ENCODE results near the gene NDOR1. TPM values are rescaled to one million over a fixed set of nuclear protein-coding genes. Genes with fewer than 3 reads are reported as not detected.

Gene NDOR1
- total RNA-seq, 2 experiments from 2014 or later, result 27.7 to 30.0 TPM

DNA sequence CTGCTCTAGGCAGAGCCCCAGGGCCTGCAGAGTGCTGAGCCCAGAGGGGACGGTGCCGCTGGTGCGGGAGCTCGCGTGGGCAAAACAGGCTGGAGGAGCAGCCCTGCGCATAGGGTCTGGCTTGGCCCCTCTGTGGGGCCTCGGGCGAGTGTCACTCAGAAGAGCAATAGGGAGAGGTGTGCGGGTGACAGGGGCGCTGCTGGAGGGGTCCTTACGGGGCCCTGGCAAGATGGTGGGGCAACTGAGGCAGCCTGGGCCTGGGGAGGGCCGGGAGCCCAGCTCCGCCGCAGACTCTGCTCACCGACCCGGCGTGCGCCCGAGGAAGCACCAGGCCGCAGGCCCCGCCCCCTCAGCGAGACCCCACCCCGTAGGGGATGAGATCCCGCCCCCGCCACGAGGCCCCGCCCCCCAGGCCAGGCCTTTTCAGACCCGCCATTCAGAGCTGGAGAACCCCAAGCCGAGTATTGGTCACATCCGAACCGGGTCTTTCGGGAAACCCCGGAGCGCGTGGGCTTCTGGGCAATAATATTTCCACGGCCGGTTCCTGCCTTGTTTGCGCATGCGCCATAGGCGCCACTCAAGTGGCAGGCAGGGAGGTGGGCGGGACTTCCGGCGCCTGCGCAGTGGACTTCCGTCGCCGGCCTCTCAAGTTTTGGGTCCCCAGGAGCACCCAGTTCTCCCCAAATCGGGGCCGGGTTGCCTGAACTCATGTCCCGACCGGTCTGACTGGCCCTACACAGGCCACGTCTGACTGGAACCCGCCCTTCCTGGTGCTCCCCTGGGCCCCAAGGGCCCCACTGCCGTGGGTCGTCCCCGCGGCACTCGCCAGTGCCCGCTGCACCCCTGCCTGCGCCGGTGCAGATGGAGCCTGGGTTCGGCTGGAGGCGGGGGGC, 17.8 kb downstream of the NDOR1 start:
- POLR2A ChIA-PET, result interaction anchor here (0.6 to 8.2 kb wide), 18 partner anchors 8 to 497 kb away, joined by 3 to 97 read pairs (median 6); partner anchors contain the start of genes ANAPC2, DPP7, MAN1B1 and NDOR1
- CTCF ChIA-PET, result interaction anchor here (0.6 to 3.3 kb wide), 12 partner anchors 14 to 177 kb away, joined by 3 to 21 read pairs (median 4); partner anchors contain the start of genes ANAPC2, NPDC1, SSNA1 and TOR4A
- peaks cover 27% of the 10 kb centered on the region for H3K4me1 Mint-ChIP-seq
- peak; percentile 99 for DNase-seq
- peak overlapping the region; percentile 74 for H3K4me3 Mint-ChIP-seq
- peak overlapping the region; percentile 79 for H3K27ac Mint-ChIP-seq
- no peaks in the 10 kb centered on the region for H3K27me3 Mint-ChIP-seq
- no peaks in the 10 kb centered on the region for H3K36me3 Mint-ChIP-seq (ENCODE audit: low read depth)
- H3K9me3 Mint-ChIP-seq, result no peaks in the 10 kb centered on the region

- peak within 1 kb of the TSS; percentile 79 for H3K27ac Mint-ChIP-seq
- peak within 1 kb of the TSS; percentile 74 for H3K4me3 Mint-ChIP-seq
- peak; percentile 69 for DNase-seq
- POLR2A ChIA-PET, result interaction anchor here (0.7 to 8.2 kb wide), 14 partner anchors 12 to 686 kb away, joined by 3 to 97 read pairs (median 6); partner anchors contain the start of genes ANAPC2, MAN1B1, NDOR1 and NELFB
- no peaks in the 10 kb centered on the region for H3K36me3 Mint-ChIP-seq (ENCODE audit: low read depth)
- peaks cover 27% of the 10 kb centered on the region for H3K4me1 Mint-ChIP-seq
- H3K9me3 Mint-ChIP-seq, result no peaks in the 10 kb centered on the region
- CTCF ChIA-PET, result interaction anchor here (0.7 to 3.3 kb wide), 11 partner anchors 12 to 157 kb away, joined by 3 to 21 read pairs (median 3); partner anchors contain the start of genes MAN1B1, TMEM210 and TUBB4B
- H3K27me3 Mint-ChIP-seq, result no peaks in the 10 kb centered on the region
Measured at GRCh38 chr9:137224830-137225694, 19.6 kb downstream of the NDOR1 start, which contains the start of gene CYSRT1. TSS of gene CYSRT1 (plus strand) at chr9:137225174. CDS start at chr9:137225622, 448 bp downstream.

GRCh38 chr9:137225699-137226331, 20.3 kb downstream of the NDOR1 start:
- Mint-ChIP-seq H3K4me1 (peaks cover 27% of the 10 kb centered on the region), H3K9me3 (no peaks in the 10 kb centered on the region), H3K4me3 (peak overlapping the region; percentile 24), H3K27me3 (no peaks in the 10 kb centered on the region), H3K36me3 (ENCODE audit: low read depth) (no peaks in the 10 kb centered on the region), H3K27ac (peak overlapping the region; percentile 79)
- ChIA-PET CTCF (interaction anchor here (0.9 to 3.2 kb wide), 14 partner anchors 11 to 179 kb away, joined by 3 to 18 read pairs (median 5); partner anchors contain the start of genes ANAPC2, MAN1B1, SSNA1 and TPRN), POLR2A (interaction anchor here (1.2 to 8.2 kb wide), 8 partner anchors 11 to 140 kb away, joined by 3 to 97 read pairs (median 8); partner anchors contain the start of genes MAN1B1, NDOR1, NELFB and TMEM203)
- DNase-seq, result no peak

DNA sequence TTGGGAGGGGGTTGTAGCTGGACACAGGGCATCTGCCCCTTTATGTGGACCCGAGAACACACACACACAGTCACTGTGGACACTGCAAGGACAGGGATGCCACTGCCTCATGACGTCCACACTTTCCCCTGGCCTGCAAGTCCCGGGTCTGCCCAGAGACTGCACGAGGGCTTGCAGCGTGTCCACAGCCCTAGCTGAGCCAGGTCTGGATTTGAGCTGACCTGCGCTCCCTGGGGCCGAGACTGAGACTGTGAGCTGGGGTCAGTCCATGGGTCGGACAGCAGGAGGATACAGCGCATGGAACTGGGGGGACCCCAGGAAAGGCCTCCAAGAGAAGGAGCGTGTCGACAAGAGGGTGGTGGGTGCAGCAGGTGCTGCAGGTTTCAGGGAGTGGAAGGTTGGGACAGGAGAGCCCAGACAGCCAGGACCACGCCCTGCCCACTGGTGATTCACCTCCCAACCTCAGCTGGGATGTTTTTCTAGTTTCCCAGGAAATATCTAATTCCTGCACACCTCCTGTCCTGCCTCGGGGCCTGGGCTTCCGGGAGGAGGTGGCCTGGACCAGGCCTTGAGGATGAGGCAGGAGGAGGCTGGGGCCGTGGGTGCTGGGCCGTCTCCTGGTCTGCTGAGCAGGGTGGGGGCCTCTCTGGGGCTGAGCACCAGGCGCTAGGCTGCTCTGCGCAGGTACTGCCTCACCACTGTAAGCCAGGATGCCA, 21.0 kb downstream of the NDOR1 start:
- POLR2A ChIA-PET, result interaction anchor here (1.3 to 6.5 kb wide), 8 partner anchors 14 to 140 kb away, joined by 3 to 63 read pairs (median 5); partner anchors contain the start of genes MAN1B1, NDOR1, TMEM203 and TUBB4B
- Mint-ChIP-seq H3K4me3 (no peak overlapping the region), H3K27ac (no peak overlapping the region), H3K27me3 (no peaks in the 10 kb centered on the region), H3K36me3 (ENCODE audit: low read depth) (no peaks in the 10 kb centered on the region), H3K9me3 (no peaks in the 10 kb centered on the region), H3K4me1 (peaks cover 27% of the 10 kb centered on the region)
- DNase-seq, result no peak
- CTCF ChIA-PET, result interaction anchor here (0.9 to 3.2 kb wide), 14 partner anchors 10 to 180 kb away, joined by 3 to 18 read pairs (median 6); partner anchors contain the start of genes ANAPC2, SSNA1, TPRN and TUBB4B

- Mint-ChIP-seq H3K36me3 (ENCODE audit: low read depth) (no peaks in the 10 kb centered on the region), H3K4me1 (peaks cover 27% of the 10 kb centered on the region), H3K27ac (no peak within 1 kb of the TSS), H3K4me3 (no peak within 1 kb of the TSS), H3K27me3 (no peaks in the 10 kb centered on the region), H3K9me3 (no peaks in the 10 kb centered on the region)
- ChIA-PET POLR2A (interaction anchor here (1.1 to 6.5 kb wide), 6 partner anchors 13 to 140 kb away, joined by 3 to 63 read pairs (median 4); partner anchors contain the start of genes NDOR1, TMEM203 and TUBB4B), CTCF (interaction anchor here (0.9 to 3.2 kb wide), 16 partner anchors 10 to 181 kb away, joined by 3 to 18 read pairs (median 6); partner anchors contain the start of genes ANAPC2, MAN1B1, SSNA1 and TPRN)
- peak; percentile 85 for DNase-seq
Measured at GRCh38 chr9:137227054-137227852, 21.8 kb downstream of the NDOR1 start, which contains the start of gene RNF224. TSS of gene RNF224 (plus strand) at chr9:137227502. CDS start at chr9:137228336, 834 bp downstream.

- DNase-seq, result no peak
- H3K27me3 Mint-ChIP-seq, result no peaks in the 10 kb centered on the region
- H3K4me3 Mint-ChIP-seq, result no peak overlapping the region
- ChIA-PET CTCF (interaction anchor here (1.0 to 3.2 kb wide), 13 partner anchors 9 to 160 kb away, joined by 3 to 18 read pairs (median 6); partner anchors contain the start of genes ANAPC2, MAN1B1, SSNA1 and TPRN), POLR2A (interaction anchor here (1.1 to 6.5 kb wide), 5 partner anchors 12 to 140 kb away, joined by 3 to 63 read pairs (median 4); partner anchors contain the start of gene TUBB4B)
- H3K27ac Mint-ChIP-seq, result no peak overlapping the region
- no peaks in the 10 kb centered on the region for H3K36me3 Mint-ChIP-seq (ENCODE audit: low read depth)
- no peaks in the 10 kb centered on the region for H3K9me3 Mint-ChIP-seq
- H3K4me1 Mint-ChIP-seq, result peaks cover 24% of the 10 kb centered on the region
Measured at GRCh38 chr9:137227853-137228505, 22.5 kb downstream of the NDOR1 start.

DNA sequence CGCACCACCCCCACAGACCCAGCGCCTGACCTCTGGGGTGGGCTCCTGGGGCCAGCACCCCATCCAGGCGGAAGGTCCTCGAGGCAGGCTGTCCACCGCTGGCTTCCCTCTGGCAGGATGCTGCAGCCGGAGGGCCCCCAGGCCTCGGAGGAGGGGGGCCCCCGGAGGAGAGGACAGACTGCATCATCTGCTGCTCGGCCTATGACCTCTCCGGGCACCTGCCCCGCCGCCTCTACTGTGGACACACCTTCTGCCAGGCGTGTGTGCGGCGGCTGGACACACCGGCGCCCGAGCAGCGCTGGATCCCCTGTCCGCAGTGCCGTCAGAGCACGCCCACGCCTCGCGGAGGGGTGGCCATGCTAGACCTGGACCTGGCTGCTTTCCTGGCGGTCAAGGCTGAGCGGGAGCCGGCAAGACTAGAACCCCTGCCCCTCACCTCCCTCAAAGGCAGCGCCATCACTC, 23.0 kb downstream of the NDOR1 start:
- CTCF ChIA-PET, result interaction anchor here (1.4 to 3.2 kb wide), 3 partner anchors 8 to 99 kb away, joined by 6 to 18 read pairs (median 7); partner anchors contain the start of gene TUBB4B
- Mint-ChIP-seq H3K36me3 (ENCODE audit: low read depth) (no peaks in the 10 kb centered on the region), H3K4me3 (no peak overlapping the region), H3K27ac (no peak overlapping the region), H3K4me1 (peaks cover 21% of the 10 kb centered on the region), H3K9me3 (no peaks in the 10 kb centered on the region), H3K27me3 (no peaks in the 10 kb centered on the region)
- DNase-seq, result no peak
- POLR2A ChIA-PET, result interaction anchor here (1.1 to 6.5 kb wide), 3 partner anchors 12 to 27 kb away, joined by 3 to 63 read pairs (median 16); partner anchors contain the start of gene TUBB4B

GRCh38 chr9:137228968-137229896, 23.7 kb downstream of the NDOR1 start:
- Mint-ChIP-seq H3K27me3 (no peaks in the 10 kb centered on the region), H3K27ac (no peak overlapping the region), H3K36me3 (ENCODE audit: low read depth) (no peaks in the 10 kb centered on the region), H3K4me3 (no peak overlapping the region), H3K4me1 (peaks cover 18% of the 10 kb centered on the region), H3K9me3 (no peaks in the 10 kb centered on the region)
- ChIA-PET POLR2A (interaction anchor here (1.0 to 3.2 kb wide), 4 partner anchors 11 to 24 kb away, joined by 3 to 16 read pairs (median 4); partner anchors contain the start of genes NDOR1, TMEM203 and TUBB4B), CTCF (interaction anchor here (1.0 kb wide), 1 partner anchor 102 kb away, joined by 3 read pairs; no protein-coding TSS in a partner anchor)
- no peak for DNase-seq

Measured in activated CD4-positive, alpha-beta memory T cell treated with anti-CD3 and anti-CD28 coated beads, Interleukin-2, amount 10 ng/mL, durations not matched to agents 7 days and 5 days (primary cell).